Fibroblast of gingiva (primary cell): Measurements from ENCODE around the gene FASTKD3.

Experiments used
- DNase-seq: peaks from one replicate; pipeline ENCODE4 v3.0.0-alpha.2; 2011; ENCODE audit warnings: low read depth

FASTKD3 gene

DNA sequence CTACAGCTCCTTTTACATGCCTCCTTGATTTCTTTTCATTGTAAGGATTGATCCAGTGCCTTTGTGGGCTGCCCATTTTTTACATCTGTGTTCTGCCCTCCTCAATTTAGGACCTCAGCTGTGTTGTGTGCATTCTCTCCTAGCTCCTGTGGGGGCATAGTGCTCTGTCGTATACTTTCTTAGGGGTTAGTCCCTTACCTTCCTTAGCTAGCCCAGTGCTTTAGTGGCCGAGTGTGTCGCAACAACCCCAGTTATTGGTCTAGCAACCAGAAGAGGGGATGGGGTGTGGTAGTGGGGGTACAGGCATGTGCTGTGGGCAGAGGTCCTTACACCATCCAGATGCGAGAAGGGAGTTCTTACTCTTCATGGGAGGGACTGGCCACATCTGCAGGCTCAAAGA lies 12.3 kb upstream of the FASTKD3 start:
- DNase-seq: no peak

DNA sequence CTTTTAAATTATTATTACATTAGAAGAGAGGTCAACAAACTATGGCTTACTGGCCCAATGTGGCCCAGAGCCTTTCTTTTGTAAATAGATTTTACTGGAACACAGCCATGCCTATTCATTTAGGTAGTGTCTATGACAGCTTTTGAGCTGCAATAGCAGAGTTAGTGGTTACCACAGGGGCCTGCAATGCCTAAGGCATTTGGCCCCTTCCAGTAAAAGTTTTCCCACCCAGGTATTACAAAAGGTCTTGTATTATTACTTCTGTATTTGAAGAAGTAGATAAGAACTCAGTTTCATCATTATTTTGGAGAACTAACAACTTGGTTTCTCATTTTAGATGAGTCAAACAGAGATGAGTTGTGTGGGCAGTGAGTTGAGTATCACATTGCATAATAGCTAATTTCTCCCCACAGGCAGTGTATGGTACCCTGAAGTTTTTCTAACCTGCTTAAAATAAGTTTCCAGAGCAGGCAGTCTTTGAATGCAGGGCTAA lies 9.6 kb upstream of the FASTKD3 start:
- peak; percentile 30 for DNase-seq

- no peak for DNase-seq
Observed at GRCh38 chr5:7877851-7878250, 9.0 kb upstream of the FASTKD3 start.

GRCh38 chr5:7876867-7877266 lies 8.0 kb upstream of the FASTKD3 start:
- peak; percentile 44 for DNase-seq

DNA sequence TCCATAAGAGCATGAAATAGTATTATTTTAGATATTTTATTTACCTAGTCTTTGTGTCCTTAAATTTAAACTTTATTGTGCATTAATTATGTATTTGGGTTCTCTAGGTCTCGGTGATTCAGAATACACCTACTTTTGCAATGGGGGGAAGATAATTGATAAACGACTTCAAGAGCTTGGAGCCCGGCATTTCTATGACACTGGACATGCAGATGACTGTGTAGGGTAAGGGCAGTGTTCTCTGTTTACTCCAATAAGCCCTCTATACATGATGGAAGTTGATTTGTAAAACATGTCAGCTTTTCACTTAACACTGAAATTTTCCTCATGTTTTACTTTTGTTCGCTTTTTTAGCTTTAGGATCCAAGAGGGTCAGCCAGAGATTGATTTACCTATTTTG lies 6.3 kb upstream of the FASTKD3 start:
- DNase-seq: no peak

- no peak for DNase-seq
Observed at GRCh38 chr5:7874639-7875038, 5.8 kb upstream of the FASTKD3 start.

DNA sequence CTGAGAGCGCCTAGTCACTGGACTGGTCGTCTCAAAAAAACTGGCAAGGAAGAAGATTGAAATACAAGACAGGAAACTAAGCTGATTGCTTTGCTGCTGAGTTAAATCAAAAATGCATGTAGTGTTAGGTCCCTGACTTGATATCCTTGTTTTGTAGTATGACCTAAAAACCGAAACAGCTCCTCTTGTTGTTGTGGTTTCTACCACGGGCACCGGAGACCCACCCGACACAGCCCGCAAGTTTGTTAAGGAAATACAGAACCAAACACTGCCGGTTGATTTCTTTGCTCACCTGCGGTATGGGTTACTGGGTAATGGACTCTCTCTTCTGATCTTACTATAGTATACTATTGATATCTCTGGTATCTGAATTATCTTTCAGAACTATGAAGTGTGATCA lies 4.4 kb upstream of the FASTKD3 start:
- DNase-seq: no peak

DNA sequence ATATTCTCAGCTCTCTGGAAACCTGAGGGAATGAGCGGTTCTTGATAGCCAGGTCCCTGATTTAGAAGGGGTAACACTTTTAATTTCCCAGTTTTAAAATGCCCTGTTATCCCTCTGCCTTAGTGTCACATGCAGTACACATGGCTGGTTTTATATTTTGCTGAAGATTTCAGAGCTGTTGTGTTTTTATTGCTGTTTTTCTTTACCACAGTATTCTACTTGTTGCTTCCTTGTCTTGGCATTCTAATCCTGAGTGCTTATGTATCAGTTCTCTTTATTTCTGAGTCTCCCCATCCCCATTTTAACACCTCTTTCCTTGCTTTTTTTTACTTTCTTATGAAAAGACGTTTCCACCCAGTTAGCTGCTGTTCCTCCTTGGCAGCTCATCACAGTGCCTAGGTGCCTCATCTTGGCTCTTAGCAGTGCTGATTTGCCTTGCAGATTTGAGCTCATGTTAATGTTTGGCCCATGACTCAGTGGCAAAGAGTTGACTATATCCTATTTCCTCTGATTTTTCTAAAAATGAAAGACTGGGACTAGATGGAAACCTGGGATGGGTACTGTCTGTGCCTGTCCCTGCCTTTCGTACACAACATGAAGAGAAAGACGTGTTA lies 3.8 kb upstream of the FASTKD3 start:
- DNase-seq: no peak

DNA sequence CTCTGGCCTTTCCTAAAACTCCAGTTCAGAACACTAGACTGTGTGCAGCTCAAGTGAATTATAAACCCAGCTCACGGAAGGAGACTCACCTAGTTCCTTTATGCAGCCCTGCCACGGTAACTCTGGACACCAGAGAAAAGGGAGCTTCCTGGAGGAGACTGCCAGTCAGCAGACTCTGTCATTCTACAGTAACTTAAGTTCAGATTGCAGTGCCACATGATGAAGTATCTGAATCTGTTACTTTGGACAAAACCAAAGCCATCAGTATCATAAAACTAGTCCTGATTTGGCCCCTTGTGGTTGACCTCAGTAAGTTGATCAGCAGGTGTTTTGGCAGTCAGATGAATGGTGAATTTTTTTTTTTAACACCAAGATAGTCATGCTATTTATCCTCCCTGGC lies 2.8 kb upstream of the FASTKD3 start:
- DNase-seq: no peak

- no peak for DNase-seq
Observed at GRCh38 chr5:7869474-7870136, 774 bp upstream of the FASTKD3 start.

- DNase-seq: no peak
Observed at GRCh38 chr5:7868427-7868772, 431 bp downstream of the FASTKD3 start.

DNA sequence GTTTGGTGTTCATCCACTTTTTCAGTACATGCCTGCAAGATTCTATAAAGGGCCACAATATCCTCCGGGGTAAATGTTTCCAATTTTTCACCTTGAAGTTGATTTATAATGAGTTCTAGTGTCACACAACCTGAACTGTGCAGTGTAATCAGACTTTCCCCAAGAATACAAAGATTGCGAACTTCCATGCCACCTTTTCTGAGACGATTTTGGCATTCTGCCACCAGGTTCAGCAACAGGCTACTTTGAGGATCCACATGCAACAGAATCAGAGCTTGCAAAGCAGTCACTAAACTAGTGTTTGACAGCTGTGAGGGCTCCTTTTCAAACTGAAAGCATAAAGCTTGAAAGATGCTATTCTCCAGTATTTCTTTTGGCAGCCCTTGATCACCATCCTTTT lies 1.6 kb downstream of the FASTKD3 start:
- DNase-seq: no peak

GRCh38 chr5:7866196-7866595 lies 2.6 kb downstream of the FASTKD3 start:
- no peak for DNase-seq

GRCh38 chr5:7857926-7858632 lies 10.8 kb downstream of the FASTKD3 start:
- no peak for DNase-seq

- no peak for DNase-seq
Observed at GRCh38 chr5:7857361-7857760, 11.5 kb downstream of the FASTKD3 start.

DNA sequence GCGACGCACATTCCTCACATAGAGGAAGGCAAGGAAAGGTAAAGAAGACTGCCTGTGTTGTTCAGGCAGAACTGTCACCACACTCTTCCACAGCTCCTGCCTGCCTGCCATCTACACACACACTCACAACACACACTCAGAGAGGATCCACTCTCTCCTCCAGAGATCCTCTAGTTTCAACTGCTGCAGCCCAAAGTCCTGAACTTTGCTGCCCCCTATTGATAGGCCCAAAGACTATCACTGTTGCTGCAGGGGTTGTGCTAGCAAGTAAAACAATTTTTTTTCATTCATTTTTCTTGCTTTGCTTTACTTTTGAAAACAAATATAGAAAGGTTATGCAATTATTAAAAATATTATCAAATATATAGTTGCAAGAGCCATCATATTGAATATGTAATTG lies 12.0 kb downstream of the FASTKD3 start:
- peak; percentile 25 for DNase-seq

DNA sequence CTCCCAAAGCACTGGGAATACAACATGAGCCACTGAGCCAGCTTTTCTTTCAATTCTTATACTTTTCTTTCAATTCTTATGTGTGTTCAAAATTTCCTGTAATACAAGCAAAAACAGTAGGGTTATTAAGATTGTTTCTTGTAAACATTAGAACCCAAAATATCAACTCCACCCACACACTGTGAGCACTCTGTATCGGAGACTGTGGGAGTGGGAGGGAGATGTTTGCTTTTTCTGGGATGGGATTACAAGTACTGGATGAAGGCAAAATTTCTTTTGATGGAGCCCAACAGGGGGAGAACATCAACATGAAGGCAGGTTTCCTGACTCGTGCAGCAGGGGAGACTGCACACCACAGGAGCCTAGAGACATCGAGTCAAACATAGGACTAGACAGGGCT lies 13.2 kb downstream of the FASTKD3 start:
- no peak for DNase-seq

- DNase-seq: no peak
Observed at GRCh38 chr5:7852988-7853387, 15.8 kb downstream of the FASTKD3 start.

GRCh38 chr5:7852542-7852941 lies 16.3 kb downstream of the FASTKD3 start:
- DNase-seq: no peak

GRCh38 chr5:7851617-7852289 lies 17.1 kb downstream of the FASTKD3 start:
- DNase-seq: no peak

DNA sequence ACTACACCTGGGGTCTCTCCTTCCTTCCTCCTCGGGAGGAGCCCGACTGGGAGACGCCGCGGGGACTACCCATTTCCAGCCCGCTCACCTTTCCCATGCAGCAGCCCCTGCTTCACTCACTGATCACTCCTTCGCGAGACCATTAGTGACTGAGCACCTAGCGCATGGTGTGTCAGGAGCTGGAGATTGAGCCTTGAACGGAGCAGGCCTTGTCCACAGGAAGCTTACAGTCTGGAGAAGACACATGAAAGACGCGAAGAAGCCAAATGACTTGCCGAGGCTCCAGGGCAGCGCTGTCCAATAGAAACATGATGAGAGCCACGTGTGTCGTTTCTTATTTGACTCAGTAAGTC lies 17.6 kb downstream of the FASTKD3 start:
- no peak for DNase-seq

GRCh38 chr5:7850395-7851239 lies 18.2 kb downstream of the FASTKD3 start, which contains the start of gene CFAP90:
CFAP90 (minus strand) TSS chr5:7851133; CDS start chr5:7851021, 112 bp downstream.
- DNase-seq: peak; percentile 27
